ENCODE results near the gene ACVRL1. TPM values are rescaled to one million over a fixed set of nuclear protein-coding genes. Genes with fewer than 3 reads are reported as not detected.

The ACVRL1 gene
- total RNA-seq, 1 experiment from 2014 or later, result 11.7 TPM

DNA sequence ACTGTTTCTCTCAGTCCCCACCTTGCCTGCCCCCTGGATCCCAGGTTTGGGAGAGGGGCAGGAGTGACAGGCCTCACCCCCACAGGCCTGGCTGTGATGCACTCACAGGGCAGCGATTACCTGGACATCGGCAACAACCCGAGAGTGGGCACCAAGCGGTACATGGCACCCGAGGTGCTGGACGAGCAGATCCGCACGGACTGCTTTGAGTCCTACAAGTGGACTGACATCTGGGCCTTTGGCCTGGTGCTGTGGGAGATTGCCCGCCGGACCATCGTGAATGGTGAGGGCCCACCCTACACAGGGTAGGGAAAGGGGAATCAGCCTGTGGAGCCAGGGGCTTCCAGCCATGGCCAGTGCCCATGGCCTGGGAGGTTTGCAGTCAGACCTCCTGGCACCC lies 8.6 kb downstream of the ACVRL1 start:
- no peak for DNase-seq (ENCODE audit: low spot score)

DNA sequence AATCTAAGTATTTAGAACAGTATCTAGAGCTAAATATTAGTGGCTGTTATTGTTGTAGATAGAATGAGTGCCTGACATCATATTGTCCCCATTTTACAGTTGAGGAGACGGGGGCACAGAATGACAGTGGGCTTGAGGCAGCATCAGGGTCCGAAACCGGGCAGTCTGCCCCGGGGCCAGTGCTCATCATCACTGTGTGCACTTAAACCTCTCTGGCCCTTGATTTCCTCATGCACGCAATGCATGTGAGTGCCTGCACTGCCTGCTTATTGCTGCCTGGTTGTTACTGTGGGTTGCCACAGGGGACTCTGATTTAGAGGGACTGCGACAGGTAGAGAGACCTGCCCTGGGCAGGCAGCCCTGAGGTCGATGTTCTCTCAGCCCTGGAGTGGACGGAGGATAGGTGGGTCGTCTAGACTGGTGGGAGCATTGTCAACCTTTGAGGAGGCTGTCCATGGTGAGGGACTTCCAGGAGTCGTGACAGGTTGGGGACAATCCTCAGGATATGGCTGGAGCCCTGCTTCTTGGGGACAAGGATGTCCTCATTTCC lies 9.8 kb downstream of the ACVRL1 start:
- no peak for DNase-seq (ENCODE audit: low spot score)

DNA sequence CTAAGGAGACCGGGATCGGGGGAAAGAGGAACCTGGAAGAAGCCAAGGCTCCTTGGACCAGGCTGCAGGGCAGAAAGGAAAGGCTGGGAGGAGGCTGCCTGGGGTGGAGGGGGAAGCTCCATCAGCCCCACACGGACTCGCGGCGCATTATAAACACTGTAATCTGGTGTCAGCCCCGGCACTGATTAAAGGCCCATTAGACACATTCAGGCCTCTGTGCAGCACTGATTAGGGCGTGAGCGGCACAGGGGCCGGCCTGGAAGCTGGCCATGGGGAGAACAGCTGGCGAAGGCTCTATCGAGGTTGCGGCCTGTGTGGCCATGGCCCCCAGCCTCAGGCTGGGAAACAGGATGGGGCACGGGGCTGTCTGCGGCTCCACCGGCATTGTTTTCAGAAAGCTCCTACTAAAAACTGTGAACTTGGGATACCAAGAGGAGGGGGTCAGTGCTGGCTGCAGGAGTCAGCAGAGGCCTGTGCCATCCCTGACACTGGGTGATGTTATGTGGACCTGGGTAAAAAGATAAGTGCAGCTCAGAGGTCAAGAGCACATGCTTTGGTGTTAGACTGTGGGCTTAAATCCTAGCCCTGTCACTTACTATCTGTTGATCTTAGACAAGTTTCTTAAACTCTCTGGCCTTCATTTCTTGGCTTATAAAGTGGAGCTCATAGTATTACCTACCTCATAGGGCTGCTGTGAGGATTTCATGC lies 10.6 kb downstream of the ACVRL1 start:
- DNase-seq (ENCODE audit: low spot score), result no peak

DNA sequence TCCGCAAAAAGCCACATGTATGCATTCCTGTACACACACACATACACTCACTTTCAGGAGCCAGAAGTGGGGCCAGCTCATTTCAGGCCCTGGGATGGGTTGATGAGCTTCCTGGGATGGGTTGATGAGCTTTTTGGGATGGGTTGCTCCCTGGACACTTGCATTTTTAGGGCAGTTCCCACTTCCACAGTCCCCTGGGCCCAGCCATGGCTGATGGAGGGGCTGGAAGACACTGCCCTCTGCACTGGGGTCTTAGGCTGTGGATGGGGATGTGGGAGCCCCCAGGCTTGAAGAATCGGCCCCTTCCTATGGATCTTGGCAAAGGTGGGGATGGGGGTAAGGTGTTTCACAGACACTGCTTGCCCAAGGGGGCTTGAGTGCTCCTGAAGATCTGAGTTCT lies 12.7 kb downstream of the ACVRL1 start:
- no peak for DNase-seq (ENCODE audit: low spot score)

DNA sequence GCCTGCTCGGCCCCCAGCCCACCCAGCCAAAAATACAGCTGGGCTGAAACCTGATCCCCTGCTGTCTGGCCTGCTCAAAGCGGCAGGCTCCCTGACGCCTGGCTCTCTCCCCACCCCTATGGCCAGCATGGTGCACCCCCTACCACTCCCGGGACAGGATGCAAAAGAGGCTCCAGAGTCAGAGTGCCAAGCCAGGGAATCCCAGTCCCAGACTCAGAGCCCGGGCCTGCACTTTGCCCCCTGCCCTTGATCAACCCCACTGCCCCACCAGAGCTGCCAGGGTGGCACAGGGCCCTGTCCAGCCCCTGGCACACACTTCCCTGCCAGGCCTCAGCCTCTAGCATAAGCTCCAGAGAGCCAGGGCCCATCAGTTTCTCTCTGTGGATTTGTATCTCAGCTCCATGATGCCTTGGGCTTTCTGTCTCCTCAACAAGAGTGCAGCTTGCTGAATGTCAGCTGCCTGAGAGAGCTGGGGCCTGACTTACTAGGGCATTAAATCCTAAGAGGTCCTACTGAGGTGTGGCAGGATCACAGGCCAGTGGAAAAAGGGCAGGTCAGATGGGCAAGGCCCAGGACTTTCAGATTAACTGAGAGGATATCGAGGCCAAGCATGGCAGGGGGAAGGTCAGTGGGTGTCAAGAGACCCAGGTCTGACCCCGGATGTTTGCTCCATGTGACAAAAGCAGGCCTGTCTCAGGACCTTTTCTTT lies 13.9 kb downstream of the ACVRL1 start:
- DNase-seq (ENCODE audit: low spot score), result no peak

DNA sequence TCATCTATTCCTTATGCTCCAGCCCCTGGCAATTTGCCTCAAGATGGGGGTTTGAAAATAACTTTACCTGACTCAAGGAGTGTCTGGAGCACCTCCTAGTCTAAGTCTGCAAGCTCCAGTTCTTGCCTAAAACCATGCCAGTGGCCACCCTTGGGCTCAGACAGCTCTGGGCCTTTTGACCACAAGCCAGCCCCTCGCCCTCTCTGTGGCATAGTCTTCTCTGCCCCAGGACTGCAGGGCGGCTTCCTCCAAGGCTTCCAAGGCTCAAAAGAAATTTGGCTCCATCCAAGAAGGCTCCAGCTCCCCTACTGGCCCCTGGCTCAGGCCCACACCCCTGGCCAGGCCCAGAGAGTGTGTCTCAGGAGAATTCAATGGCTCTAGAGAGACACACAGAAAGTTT lies 14.8 kb downstream of the ACVRL1 start:
- DNase-seq (ENCODE audit: low spot score), result no peak

DNA sequence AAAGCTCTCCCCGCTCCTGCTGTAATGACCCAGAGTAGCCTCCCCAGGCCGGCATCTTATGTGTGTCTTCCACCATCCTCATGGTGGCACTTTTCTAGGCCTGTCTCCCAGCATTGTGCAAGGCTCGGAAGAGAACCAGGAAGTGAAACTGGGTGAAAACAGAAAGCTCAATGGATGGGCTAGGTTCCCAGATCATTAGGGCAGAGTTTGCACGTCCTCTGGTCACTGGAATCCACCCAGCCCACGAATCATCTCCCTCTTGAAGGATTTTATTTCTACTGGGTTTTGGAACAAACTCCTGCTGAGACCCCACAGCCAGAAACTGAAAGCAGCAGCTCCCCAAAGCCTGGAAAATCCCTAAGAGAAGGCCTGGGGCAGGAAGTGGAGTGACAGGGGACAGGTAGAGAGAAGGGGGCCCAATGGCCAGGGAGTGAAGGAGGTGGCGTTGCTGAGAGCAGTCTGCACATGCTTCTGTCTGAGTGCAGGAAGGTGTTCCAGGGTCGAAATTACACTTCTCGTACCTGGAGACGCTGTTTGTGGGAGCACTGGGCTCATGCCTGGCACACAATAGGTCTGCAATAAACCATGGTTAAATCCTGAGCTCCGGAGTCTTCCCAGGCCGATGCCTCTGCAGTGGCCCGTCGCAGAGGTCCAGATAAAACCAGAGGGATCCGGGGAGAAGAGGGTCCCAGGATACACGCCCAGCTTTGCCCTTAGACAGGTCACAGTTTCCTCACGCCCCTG lies 15.6 kb downstream of the ACVRL1 start:
- DNase-seq (ENCODE audit: low spot score), result peak; percentile 8

DNA sequence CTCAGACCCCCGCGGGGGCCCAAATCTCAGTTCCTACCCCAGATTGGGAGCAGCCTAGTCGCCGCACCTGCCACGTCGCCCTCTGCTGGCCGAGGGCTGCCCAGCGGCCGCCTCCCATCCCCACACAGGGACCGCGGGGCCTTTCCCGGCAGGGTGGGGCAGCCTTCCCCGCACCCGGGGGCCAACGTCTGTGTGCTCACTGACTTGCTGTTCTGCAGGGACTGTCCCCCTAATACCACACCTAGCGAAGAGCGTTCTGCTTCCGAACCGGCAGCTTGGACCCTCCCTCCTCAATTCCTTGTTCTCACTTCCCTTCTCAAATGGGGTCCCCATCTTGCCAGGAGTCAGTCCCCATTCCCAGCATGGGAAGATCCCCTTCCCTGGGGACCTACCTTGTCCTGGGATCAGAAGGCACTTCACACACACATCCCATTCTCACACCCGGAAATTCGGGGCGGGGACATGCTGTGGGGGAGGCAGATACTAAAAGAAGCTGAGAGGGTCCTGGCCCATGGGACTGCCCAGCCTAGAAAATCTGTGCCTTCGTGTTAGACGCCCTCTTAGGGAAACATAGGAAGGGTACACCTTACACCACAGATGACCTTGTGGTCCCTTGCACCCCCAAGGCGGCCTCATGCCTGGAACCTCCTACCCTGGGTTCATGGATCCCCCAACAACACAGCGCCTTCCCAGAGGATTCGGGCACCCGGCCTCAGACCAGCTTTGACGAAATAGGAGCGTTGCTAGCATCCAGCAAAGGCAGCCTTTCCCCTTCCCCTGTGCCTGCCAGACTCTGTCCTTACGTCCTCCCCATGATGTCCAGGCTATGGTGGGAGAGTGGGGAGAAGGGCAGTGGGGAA lies 16.4 kb downstream of the ACVRL1 start:
- no peak for DNase-seq (ENCODE audit: low spot score)

DNA sequence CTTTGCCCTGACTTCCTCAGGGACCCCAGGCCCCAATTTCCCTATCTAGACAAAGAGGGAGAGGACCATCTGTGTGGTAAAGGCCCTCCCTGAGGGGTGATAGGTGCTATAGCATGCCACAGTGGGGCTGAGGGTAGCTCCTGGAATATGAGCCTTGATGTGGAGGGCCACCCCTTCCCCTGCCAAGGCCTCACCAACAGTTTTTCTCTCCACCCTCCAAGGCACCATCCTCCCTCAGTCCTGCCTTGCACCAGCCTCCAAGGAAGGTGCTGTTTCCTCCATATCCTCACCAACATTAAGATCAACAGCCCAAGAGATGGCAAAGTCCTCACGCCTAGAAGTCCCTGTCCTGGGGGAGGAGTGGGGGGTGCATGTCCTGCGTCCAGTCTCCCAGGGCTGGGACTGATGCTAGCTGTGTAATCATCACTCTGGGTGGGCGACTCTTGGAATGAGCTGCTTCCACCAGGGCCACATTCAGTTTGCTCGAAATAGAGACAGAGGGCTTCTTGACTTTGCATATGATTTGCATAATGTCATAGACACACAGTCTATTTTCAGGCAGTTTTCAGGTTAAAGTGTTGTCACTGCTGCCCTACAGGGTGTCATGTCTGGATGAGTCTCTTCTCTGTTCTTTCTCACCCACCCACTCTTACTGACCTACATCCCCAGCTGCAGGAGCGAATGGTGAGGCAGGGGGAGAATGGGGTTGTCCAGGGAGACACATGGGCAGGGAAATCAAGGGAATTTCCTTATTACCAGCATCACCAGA lies 17.4 kb downstream of the ACVRL1 start:
- no peak for DNase-seq (ENCODE audit: low spot score)

DNA sequence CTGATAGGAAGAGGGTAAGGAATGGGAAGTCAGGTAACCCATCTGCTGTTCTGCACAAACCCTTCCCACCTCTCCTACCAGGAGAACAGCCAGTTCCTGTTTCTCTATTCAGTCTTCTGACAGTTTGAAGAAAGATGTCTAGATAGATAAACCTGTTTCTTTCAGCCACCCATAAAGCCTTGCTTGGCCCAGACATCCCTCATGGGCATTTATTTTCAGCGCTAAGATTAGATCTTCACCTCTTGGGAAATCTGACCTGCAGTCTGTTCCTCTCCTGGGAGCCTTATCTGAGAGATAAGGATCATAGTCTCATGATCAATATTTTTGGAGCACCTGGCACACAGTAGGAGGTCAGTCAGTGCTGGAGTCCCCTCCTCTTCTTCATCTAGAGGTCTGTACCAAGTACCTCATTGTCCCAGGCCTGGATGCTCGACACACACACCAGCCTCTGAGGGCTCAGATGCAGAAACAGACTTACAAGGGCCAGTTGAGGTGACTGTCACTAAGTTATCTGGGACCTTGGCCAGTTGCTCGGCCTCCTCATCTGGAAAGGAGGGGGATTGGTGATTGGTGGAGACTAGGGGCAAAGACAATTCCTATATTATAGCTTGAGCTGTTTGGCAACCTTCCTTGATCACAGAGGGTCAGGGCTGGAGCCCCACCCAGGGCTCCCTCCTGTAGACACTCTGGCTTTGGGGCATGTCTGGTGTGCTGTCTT lies 18.2 kb downstream of the ACVRL1 start:
- no peak for DNase-seq (ENCODE audit: low spot score)

DNA sequence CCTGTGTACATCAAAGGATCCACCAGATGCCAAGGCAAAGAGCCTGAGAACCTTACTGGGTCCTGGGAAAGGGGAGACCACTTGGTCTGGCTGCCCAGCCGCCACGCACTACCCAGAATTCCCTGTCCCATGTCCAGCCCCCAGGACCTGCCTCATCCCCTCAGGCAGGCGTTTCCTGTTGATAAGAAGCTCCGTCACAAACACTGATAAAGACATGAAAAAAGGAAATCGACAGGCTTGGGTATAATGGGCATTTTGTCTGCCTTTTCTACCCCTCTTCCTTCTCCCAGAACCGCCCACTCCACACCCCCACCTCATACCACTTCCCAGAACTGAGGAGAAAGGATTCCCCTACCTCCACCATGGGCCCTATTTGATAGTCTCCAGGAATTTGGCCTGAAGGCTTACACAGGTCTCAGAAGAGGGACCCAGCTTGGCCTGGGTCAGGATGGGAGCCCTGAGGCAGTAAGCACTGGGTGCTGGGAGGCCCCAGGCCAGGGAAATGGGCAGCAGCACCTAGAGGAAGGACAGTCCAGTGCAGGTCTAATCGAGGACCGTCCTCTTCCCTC lies 18.8 kb downstream of the ACVRL1 start:
- no peak for DNase-seq (ENCODE audit: low spot score)

DNA sequence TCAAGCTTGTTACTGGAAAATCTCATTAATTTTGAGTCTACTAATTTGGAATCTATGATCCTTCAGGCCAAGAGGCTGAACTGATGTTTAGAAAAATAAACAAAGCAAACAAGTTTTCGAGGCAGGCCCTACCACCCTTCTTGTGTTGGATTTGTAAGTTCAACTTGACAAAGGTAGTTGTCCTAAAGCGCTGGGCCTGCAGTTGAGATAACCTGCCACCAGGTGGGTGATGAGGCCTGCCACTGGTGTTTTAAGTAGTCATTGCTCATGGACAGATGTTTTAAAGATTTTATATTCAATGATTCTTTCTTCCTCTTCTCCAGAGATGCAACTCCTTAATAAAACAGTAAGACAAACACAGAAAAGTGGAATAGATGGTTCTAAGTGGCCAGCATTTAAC lies 19.4 kb downstream of the ACVRL1 start:
- no peak for DNase-seq (ENCODE audit: low spot score)

DNA sequence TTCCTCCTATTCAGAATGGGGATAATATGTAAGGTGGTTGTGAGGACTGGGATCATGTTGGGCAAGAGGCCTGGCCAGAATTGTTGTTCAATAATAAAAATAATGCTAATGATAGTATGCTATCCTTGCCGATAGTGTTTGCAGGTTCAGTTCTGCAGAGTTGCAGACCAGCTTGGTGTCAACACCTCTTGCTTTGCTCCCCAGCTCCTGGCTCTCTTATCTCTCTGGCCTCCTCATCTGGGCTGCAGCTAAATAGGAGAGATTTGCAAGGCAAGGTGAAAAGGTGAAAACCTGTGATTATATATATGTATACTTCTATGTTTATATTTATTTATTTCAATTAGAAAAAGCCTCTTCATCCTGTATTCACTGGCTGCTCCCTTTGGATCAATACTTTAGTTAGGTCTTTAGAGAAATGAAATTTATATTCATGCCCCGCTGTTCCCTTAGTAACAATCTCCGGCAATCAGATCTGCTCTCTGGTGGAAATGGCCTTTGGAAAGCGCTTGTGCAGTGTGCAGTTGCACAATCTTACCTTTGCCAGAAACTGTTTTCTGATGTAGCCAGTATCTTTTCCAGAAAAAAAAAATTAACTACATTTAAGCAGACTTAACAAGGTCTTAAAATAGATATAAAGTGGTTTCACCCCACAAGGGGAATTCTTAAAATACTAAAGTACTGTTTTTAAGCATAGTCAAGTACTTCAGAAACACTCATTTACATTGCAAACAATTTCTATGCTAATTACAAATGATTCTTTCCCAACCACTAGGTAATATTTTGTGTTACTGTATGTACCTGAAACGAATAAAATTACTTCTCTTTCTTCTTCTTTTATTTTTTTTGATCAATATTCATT lies 25.1 kb downstream of the ACVRL1 start:
- no peak for DNase-seq (ENCODE audit: low spot score)

DNA sequence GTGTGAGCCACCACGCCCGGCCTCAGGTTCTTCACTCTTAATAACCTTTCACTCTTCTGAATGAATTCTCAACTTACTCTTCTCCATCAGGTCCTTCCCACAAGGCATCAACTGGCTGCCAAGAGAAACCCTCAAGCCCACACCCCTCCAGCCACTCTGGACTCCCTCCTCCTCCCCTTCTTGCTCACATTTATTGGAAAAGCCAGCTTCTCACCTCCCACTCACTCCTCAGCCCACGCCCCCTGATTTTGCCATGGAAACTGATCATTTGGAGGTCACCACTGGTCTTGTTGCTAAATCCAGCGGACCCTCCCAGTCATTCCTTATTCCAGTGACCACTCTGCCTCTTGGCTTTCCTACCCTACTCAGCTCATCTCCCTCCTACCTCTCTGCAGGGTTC lies 26.8 kb downstream of the ACVRL1 start:
- DNase-seq (ENCODE audit: low spot score), result no peak

DNA sequence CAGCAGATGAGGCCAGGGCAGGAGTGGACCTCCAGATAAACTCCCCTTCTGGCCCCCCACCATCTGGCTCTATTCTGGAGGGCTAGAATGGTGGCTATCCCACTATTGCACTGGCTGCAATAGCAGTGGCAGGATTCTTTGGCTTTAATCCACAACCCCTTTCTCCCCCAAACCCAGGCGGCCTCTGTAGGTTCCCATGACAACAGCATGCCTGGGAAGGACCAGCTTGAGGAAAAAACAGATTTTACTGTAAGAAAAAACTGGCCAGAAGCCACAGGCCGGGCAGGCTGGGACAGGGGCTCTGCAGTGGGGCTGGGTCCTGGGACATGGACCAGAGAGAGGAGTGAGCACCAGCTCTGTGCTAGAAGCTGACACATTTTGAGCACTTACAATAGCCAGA lies 30.6 kb downstream of the ACVRL1 start:
- DNase-seq (ENCODE audit: low spot score), result no peak

DNA sequence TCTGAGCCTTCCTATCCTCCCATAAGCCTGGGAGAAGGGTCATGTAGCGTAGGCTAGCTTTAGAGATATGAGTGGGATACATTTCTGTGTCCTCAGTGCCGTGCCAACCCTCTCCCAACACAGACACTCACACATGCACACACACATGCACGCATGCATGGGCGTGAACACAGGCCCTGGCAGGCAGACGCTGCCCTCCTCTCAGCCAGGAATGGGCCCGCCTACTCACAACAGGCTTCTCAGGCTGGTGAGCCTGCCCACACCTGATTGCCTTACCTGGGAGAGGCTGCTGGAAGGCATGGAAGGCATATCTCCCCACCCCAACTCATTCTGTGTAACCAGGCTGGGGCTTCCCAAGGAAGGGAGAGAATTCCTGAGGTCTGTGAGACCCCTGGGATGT lies 31.4 kb downstream of the ACVRL1 start:
- DNase-seq (ENCODE audit: low spot score), result no peak

DNA sequence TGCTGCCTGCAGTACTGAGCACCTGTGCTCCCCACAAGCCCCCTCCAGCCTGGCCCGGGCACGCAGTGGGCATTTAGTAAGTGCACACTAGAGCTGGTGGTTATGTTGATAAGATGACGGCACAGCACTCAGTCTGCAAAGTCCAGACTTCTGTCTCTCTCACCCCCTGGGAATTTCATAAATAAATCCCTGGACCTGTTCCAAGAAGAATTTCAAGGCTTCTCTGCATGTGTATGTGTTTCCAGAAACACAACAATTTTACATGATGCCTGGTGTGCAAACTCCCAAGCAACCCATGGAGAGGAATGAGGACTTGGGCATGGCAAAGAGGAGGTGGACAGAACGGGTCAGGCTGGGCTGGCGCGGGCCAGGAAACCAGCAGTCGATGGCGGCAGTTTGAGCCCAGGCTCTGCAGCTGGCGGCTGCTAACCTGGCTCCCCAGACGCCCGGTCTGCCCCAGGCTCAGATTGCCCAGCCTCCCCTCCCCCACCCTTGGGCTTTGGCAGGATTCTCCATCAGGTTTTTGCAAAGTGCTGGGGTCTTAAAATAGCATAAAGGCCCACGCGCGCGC lies 33.8 kb downstream of the ACVRL1 start:
- DNase-seq (ENCODE audit: low spot score), result no peak

DNA sequence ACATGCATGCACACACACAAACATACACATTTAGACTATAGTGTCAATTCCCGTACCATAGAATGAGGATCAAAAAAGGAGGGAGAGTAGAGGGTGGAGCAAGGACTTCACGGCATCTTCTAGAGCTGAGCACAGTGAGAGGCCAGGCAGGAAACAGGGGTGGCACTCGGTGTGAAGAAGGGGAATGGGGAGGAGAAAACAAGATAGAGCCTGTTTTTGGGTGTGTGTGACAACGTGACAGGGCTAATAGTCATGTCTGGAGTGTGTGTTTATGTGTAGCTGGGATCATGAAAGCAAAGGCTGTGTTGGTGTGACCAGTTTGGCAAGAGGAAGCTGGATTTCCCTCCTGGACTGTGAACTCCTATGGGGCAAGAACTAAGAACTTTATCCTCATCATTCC lies 34.3 kb downstream of the ACVRL1 start:
- no peak for DNase-seq (ENCODE audit: low spot score)

DNA sequence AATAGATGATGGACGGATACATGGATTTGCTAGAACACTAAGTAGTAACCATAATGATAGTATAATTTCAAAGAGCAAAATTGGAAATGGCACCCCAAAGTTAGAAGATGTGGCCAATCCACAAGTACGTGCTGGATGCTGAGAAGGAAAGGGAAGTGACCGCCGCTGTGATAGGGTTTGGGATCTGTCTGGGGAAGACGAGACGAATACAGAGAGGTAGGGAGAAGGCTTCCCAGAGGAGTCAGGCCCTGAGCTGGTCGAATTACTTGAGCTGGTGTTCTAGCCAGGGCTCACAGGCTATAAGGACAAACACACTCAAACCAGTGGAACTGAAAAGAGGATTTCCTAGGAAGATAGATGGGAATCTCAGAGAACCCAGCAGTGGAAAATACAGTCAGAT lies 34.8 kb downstream of the ACVRL1 start:
- no peak for DNase-seq (ENCODE audit: low spot score)
